VCaP (cell line): Measurements from ENCODE around the gene PSMB1.
"Not testable (repeated sequence)": the region's sequence is repeated elsewhere in the genome, so short reads cannot be mapped to it uniquely, and the experiment has no call there.

Source experiments
- H3K27ac ChIP-seq: fragments of 450-650 bp; 2 replicates; pipeline ENCODE4 v1.5.1; 2017
- CTCF ChIP-seq: fragments of 450-650 bp; conservative IDR thresholded peaks from 2 replicates; pipeline ENCODE4 v1.5.1; 2017; ENCODE audit warnings: mild to moderate bottlenecking, moderate library complexity

The PSMB1 gene

GRCh38 chr6:170535004-170535403 lies 18.1 kb downstream of the PSMB1 start:
- TF ChIP-seq CTCF: no peak
- no peak overlapping the region for H3K27ac ChIP-seq

GRCh38 chr6:170533792-170534191 lies 19.3 kb downstream of the PSMB1 start:
- no peak for TF ChIP-seq CTCF
- H3K27ac ChIP-seq: no peak overlapping the region

- H3K27ac ChIP-seq: no peak overlapping the region
- TF ChIP-seq CTCF: no peak
Observed at GRCh38 chr6:170532867-170533488, 20.1 kb downstream of the PSMB1 start.

GRCh38 chr6:170529839-170530469 lies 23.2 kb downstream of the PSMB1 start:
- TF ChIP-seq CTCF: peak; percentile 94
- H3K27ac ChIP-seq: 0 out of 2 replicates have a peak overlapping the region, but pooled peaks have one; percentile 7

- not testable (repeated sequence) for H3K27ac ChIP-seq
Observed at GRCh38 chr6:170527995-170528394, 25.1 kb downstream of the PSMB1 start.

- no peak for TF ChIP-seq CTCF
- no peak overlapping the region for H3K27ac ChIP-seq
Observed at GRCh38 chr6:170525795-170526194, 27.3 kb downstream of the PSMB1 start.

- H3K27ac ChIP-seq: no peak overlapping the region
- no peak for TF ChIP-seq CTCF
Observed at GRCh38 chr6:170524172-170524502, 29.0 kb downstream of the PSMB1 start.
